DMS 273 (cell line): ENCODE results near the gene IGF1R.

ENCODE experiments used
- DNase-seq: peaks from one replicate; lab custom pipeline; 2025; ENCODE audit not compliant: unreplicated experiment; lab: John Stamatoyannopoulos, UW

Gene IGF1R

GRCh38 chr15:98878862-98879261 is 230.5 kb downstream of the IGF1R start:
- DNase-seq = no peak

GRCh38 chr15:98881526-98882520 is 233.5 kb downstream of the IGF1R start:
- DNase-seq = peak; percentile 73

- no peak for DNase-seq
Measured at GRCh38 chr15:98883478-98883877, 235.1 kb downstream of the IGF1R start.

- no peak for DNase-seq
Measured at GRCh38 chr15:98884894-98885293, 236.6 kb downstream of the IGF1R start.

- DNase-seq = no peak
Measured at GRCh38 chr15:98887976-98888375, 239.6 kb downstream of the IGF1R start.

- DNase-seq = no peak
Measured at GRCh38 chr15:98888820-98889479, 240.6 kb downstream of the IGF1R start.

GRCh38 chr15:98889930-98890695 is 241.8 kb downstream of the IGF1R start:
- DNase-seq = no peak

GRCh38 chr15:98891301-98891700 is 243.0 kb downstream of the IGF1R start:
- no peak for DNase-seq

- DNase-seq = no peak
Measured at GRCh38 chr15:98893401-98893800, 245.1 kb downstream of the IGF1R start.

GRCh38 chr15:98894312-98894711 is 246.0 kb downstream of the IGF1R start:
- DNase-seq = no peak

- peak; percentile 2 for DNase-seq
Measured at GRCh38 chr15:98896002-98896721, 247.8 kb downstream of the IGF1R start.

- DNase-seq = peak; percentile 42
Measured at GRCh38 chr15:98896802-98897732, 248.7 kb downstream of the IGF1R start.

GRCh38 chr15:98898122-98898521 is 249.8 kb downstream of the IGF1R start:
- no peak for DNase-seq

GRCh38 chr15:98899272-98900021 is 251.1 kb downstream of the IGF1R start:
- DNase-seq = no peak

- DNase-seq = no peak
Measured at GRCh38 chr15:98900356-98900755, 252.0 kb downstream of the IGF1R start.

GRCh38 chr15:98901434-98902072 is 253.2 kb downstream of the IGF1R start:
- DNase-seq = no peak

GRCh38 chr15:98902931-98903330 is 254.6 kb downstream of the IGF1R start:
- DNase-seq = no peak

GRCh38 chr15:98903377-98904018 is 255.2 kb downstream of the IGF1R start:
- DNase-seq = no peak
